CD14-positive monocyte (primary cell): ENCODE results near the gene SH2B2. TPM values are rescaled to one million over a fixed set of nuclear protein-coding genes. Genes with fewer than 3 reads are reported as not detected.

ENCODE experiments used
- DNase-seq, 3 donors: peaks; one replicate each; pipeline ENCODE4 v3.0.0-alpha.2; 2011 to 2022
- H2AFZ ChIP-seq: 2 replicates; pipeline ENCODE4 v1.6.0; 2012; ENCODE audit warnings: mild to moderate bottlenecking, low read depth, low read length, inconsistent platforms; ENCODE audit not compliant: insufficient read depth, poor library complexity, severe bottlenecking
- H3K27ac ChIP-seq, 2 donors: 1 replicate in 1 of 2; 2 replicates in 1 of 2; pipeline ENCODE4 v1.5.1; 2012 to 2013; ENCODE audit warnings: low read length in 2 of 2, control low read depth in 1 of 2, inconsistent platforms in 1 of 2, low read depth in 1 of 2, mild to moderate bottlenecking in 1 of 2
- H3K27me3 ChIP-seq, 2 donors: one replicate each; pipeline versions ENCODE4 v1.6.0 to v1.6.1; 2011 to 2013; ENCODE audit warnings: low read length in 2 of 2; ENCODE audit not compliant: control insufficient read depth in 2 of 2, insufficient read depth in 2 of 2
- H3K36me3 ChIP-seq, 2 donors: replicated peaks in 1 of 2; 1 replicate in 1 of 2; 2 replicates in 1 of 2; pipeline versions ENCODE4 v1.5.1 to v1.6.1; 2012 to 2013; ENCODE audit warnings: low read length in 2 of 2, control low read depth in 1 of 2, inconsistent platforms in 1 of 2, mild to moderate bottlenecking in 1 of 2; ENCODE audit not compliant: insufficient read depth in 2 of 2, control insufficient read depth in 1 of 2
- H3K4me1 ChIP-seq, 2 donors: 1 replicate in 1 of 2; 2 replicates in 1 of 2; pipeline versions ENCODE4 v1.5.1 to v1.6.1; 2012 to 2013; ENCODE audit warnings: low read length in 2 of 2, control low read depth in 1 of 2, inconsistent platforms in 1 of 2, mild to moderate bottlenecking in 1 of 2, moderate library complexity in 1 of 2; ENCODE audit not compliant: insufficient read depth in 2 of 2, control insufficient read depth in 1 of 2
- H3K4me2 ChIP-seq: replicated peaks from 2 replicates; pipeline ENCODE3; 2012; ENCODE audit warnings: low read length, moderate library complexity, mild to moderate bottlenecking; ENCODE audit not compliant: poor library complexity, severe bottlenecking; ENCODE audit errors: extremely low read depth
- H3K4me3 ChIP-seq, 3 experiments: fragments of 200-600 bp in 1 of 3; sonication (generic) in 1 of 3; replicated peaks in 1 of 3; 1 replicate in 2 of 3; 2 replicates in 1 of 3; pipeline ENCODE4 v1.5.1; 2011 to 2013; ENCODE audit warnings: low read length in 3 of 3, mild to moderate bottlenecking in 3 of 3, control low read depth in 2 of 3, low read depth in 2 of 3, inconsistent platforms in 1 of 3, moderate library complexity in 1 of 3
- H3K79me2 ChIP-seq: 2 replicates; pipeline ENCODE4 v1.6.0; 2012; ENCODE audit warnings: mild to moderate bottlenecking, control low read depth, inconsistent platforms, low read length, moderate library complexity; ENCODE audit not compliant: insufficient read depth
- H3K9ac ChIP-seq: 2 replicates; pipeline ENCODE4 v1.6.0; 2017; ENCODE audit warnings: low read length, mild to moderate bottlenecking; ENCODE audit not compliant: insufficient read depth, poor library complexity, severe bottlenecking
- H3K9me3 ChIP-seq, 2 donors: replicated peaks in 1 of 2; 1 replicate in 1 of 2; 2 replicates in 1 of 2; pipeline versions ENCODE4 v1.5.1 to v1.6.1; 2012 to 2013; ENCODE audit warnings: low read length in 2 of 2, control low read depth in 1 of 2; ENCODE audit not compliant: control insufficient read depth in 1 of 2, insufficient read depth in 1 of 2
- H4K20me1 ChIP-seq: 2 replicates; pipeline ENCODE4 v1.6.0; 2012; ENCODE audit warnings: mild to moderate bottlenecking, low read length, control low read depth, moderate library complexity; ENCODE audit not compliant: insufficient read depth
- H3K27ac Mint-ChIP-seq, 7 donors: one replicate each; pipeline ENCODE4 v1.8.0; 2020; ENCODE audit warnings: mild to moderate bottlenecking in 7 of 7, mixed read lengths in 7 of 7, moderate library complexity in 6 of 7, inconsistent platforms in 2 of 7
- H3K27me3 Mint-ChIP-seq, 3 donors: one replicate each; pipeline ENCODE4 v1.8.0; 2021 to 2022; ENCODE audit warnings: low read depth in 3 of 3, mild to moderate bottlenecking in 3 of 3, mixed read lengths in 3 of 3, moderate library complexity in 3 of 3, inconsistent platforms in 1 of 3
- H3K36me3 Mint-ChIP-seq, 2 donors: one replicate each; pipeline ENCODE4 v1.8.0; 2020; ENCODE audit warnings: mixed read lengths in 2 of 2, inconsistent platforms in 1 of 2, mild to moderate bottlenecking in 1 of 2
- H3K4me1 Mint-ChIP-seq: one replicate; pipeline ENCODE4 v1.8.0; 2020; ENCODE audit warnings: mild to moderate bottlenecking, mixed read lengths
- H3K4me3 Mint-ChIP-seq, 2 donors: one replicate each; pipeline ENCODE4 v1.8.0; 2020; ENCODE audit warnings: mild to moderate bottlenecking in 2 of 2, mixed read lengths in 2 of 2, moderate library complexity in 1 of 2
- H3K9me3 Mint-ChIP-seq, 7 donors: one replicate each; pipeline ENCODE4 v1.8.0; 2020 to 2022; ENCODE audit warnings: mixed read lengths in 7 of 7, mild to moderate bottlenecking in 6 of 7, moderate library complexity in 6 of 7, inconsistent platforms in 2 of 7
- WGBS: methylation state at CpG from one replicate; pipeline ENCODE4 v1.1.5; 2013; ENCODE audit warnings: missing lambda C conversion rate; ENCODE audit not compliant: insufficient coverage; 5-methylcytosine and 5-hydroxymethylcytosine counted together
- intact Hi-C, 2 donors: fragments of 100-400 bp; cut with micrococcal nuclease; formaldehyde crosslinking; loops; one replicate each; pipeline versions ENCODE4 v1.15.0 to v1.15.1; 2023
- polyA plus RNA-seq, 3 donors: library from polyadenylated mRNA; depleted of rRNA in 1 of 3; unstranded in 2 of 3; stranded (reverse) in 1 of 3; fragments of 300-500 nt in 2 of 3; fragments of >200 nt in 1 of 3; fragmentation: Illumina TruSeq in 2 of 3; gene quantifications; 1 replicate in 2 of 3; 2 replicates in 1 of 3; pipeline ENCODE4 v1.2.3, GENCODE V29; 2012 to 2021
- TF ChIP-seq, protein P1 (sequence below): fragments of 200-600 bp; IDR thresholded peaks from one replicate; pipeline ENCODE4 v1.8.0; 2022; ENCODE audit warnings: antibody characterized with exemption, mild to moderate bottlenecking

SH2B2 gene
- polyA plus RNA-seq, 3 donors = 3.8 to 26.3 (median 4.7) TPM

DNA sequence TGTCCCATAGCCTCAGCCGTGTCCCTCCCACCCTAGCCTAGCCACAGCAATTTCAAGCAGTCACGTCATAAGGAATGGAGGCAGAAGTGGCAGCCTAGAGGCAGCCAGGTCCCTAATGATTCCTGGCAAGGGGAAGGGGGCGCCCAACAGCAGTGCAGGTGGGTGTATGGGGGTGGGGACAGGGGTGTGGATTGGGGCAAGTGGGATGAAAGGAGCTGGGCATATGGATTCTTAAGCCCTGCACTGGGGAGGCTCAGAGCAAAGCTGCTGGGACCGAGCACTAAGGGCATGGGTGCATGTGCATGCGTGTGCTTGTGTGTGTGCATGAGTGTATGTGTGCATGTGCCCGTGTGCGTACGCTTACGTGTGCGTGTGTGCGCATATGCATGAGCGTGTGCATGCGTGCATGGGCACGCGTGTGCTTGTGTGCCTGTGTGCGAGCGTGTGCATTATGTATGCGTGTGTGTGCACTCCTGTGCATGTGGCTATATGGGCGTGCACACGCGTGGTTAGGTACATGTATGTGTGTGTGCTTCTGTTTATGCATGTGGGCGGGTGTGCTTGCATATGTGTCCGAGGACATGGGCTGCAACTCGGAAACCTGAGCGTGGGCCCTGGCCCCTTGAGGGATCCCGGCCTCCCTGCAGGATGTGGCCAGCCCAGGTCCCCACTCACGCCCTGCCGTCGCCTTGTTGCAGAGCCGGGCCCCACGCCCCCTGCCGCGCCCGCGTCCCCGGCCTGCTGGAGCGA lies 34.1 kb downstream of the SH2B2 start:
- Mint-ChIP-seq H3K9me3 (peaks cover 0 to 4% (median 0%) of the 10 kb centered on the region in 7 donors), H3K27ac (no peak overlapping the region), H3K36me3 (peaks cover 38 to 48% of the 10 kb centered on the region in 2 donors), H3K4me3 (no peak overlapping the region), H3K27me3 (peaks cover 0 to 7% (median 1%) of the 10 kb centered on the region in 3 donors), H3K4me1 (peaks cover 7% of the 10 kb centered on the region)
- Histone ChIP-seq H4K20me1 (peaks cover 6% of the 10 kb centered on the region), H3K4me2 (no peak overlapping the region), H3K79me2 (no peaks in the 10 kb centered on the region), H2AFZ (no peak overlapping the region), H3K27me3 (no peaks in the 10 kb centered on the region), H3K36me3 (peaks cover 37 to 51% of the 10 kb centered on the region in 2 donors), H3K4me3 (no peak overlapping the region), H3K27ac (no peak overlapping the region), H3K4me1 (no peaks in the 10 kb centered on the region), H3K9me3 (no peaks in the 10 kb centered on the region), H3K9ac (no peak overlapping the region)
- intact Hi-C loops = no loop called here
- TF ChIP-seq, protein P1, sequence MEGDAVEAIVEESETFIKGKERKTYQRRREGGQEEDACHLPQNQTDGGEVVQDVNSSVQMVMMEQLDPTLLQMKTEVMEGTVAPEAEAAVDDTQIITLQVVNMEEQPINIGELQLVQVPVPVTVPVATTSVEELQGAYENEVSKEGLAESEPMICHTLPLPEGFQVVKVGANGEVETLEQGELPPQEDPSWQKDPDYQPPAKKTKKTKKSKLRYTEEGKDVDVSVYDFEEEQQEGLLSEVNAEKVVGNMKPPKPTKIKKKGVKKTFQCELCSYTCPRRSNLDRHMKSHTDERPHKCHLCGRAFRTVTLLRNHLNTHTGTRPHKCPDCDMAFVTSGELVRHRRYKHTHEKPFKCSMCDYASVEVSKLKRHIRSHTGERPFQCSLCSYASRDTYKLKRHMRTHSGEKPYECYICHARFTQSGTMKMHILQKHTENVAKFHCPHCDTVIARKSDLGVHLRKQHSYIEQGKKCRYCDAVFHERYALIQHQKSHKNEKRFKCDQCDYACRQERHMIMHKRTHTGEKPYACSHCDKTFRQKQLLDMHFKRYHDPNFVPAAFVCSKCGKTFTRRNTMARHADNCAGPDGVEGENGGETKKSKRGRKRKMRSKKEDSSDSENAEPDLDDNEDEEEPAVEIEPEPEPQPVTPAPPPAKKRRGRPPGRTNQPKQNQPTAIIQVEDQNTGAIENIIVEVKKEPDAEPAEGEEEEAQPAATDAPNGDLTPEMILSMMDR = no peak
- 93% methylated on average over 35 of the region's 37 CpGs for WGBS
- no peak for DNase-seq

DNA sequence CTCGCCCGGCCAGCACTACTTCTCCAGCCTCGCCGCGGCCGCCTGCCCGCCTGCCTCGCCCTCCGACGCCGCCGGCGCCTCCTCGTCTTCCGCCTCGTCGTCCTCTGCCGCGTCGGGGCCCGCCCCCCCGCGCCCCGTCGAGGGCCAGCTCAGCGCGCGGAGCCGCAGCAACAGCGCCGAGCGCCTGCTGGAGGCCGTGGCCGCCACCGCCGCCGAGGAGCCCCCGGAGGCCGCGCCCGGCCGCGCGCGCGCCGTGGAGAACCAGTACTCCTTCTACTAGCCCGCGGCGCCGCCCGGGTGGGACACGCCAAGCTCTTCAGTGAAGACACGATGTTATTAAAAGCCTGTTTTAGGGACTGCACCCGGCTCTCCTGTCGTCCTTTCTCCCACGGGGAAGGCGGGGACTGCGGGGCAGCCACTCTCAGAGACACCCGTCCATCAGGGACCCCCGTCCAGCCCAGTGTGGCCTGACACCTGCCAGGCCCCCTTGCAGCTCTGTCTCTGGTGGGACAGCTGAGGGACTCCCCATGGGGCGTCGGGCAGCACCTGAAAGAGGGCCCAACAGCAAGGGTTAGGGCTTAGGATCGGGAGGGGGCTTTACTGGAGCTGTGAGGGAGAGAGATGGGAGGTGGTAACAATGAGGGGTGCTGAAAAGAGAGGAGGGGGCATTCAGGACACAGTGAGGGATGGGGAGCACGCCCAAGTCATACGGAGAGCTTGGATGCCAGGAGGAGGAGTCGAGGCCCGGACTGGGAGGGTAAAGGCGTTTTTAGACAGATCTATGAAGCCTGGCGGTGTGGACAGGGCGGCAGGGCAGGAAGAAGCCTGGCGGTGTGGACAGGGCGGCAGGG lies 34.9 kb downstream of the SH2B2 start:
- H3K27ac ChIP-seq = no peak overlapping the region
- 76% methylated on average over 68 of the region's 73 CpGs for WGBS
- no peaks in the 10 kb centered on the region for H3K4me1 ChIP-seq
- Mint-ChIP-seq H3K4me3 (no peak overlapping the region), H3K27me3 (peaks cover under 1 to 7% (median 1%) of the 10 kb centered on the region in 3 donors), H3K27ac (no peak overlapping the region), H3K36me3 (peaks cover 36 to 46% of the 10 kb centered on the region in 2 donors), H3K9me3 (peaks cover 0 to 4% (median 0%) of the 10 kb centered on the region in 7 donors), H3K4me1 (peaks cover 7% of the 10 kb centered on the region)
- TF ChIP-seq, protein P1 = no peak
- no peaks in the 10 kb centered on the region for H3K9me3 ChIP-seq
- intact Hi-C loops = no loop called here
- H2AFZ ChIP-seq = no peak overlapping the region
- peak in 1 of 3 donors; percentile 29 for DNase-seq
- no peaks in the 10 kb centered on the region for H3K79me2 ChIP-seq
- H3K4me2 ChIP-seq = no peak overlapping the region
- H3K36me3 ChIP-seq = peaks cover 34 to 44% of the 10 kb centered on the region in 2 donors
- no peaks in the 10 kb centered on the region for H3K27me3 ChIP-seq
- no peak overlapping the region for H3K4me3 ChIP-seq
- peaks cover 6% of the 10 kb centered on the region for H4K20me1 ChIP-seq
- H3K9ac ChIP-seq = no peak overlapping the region
